ENCODE data around the gene PRKCB.

DNA sequence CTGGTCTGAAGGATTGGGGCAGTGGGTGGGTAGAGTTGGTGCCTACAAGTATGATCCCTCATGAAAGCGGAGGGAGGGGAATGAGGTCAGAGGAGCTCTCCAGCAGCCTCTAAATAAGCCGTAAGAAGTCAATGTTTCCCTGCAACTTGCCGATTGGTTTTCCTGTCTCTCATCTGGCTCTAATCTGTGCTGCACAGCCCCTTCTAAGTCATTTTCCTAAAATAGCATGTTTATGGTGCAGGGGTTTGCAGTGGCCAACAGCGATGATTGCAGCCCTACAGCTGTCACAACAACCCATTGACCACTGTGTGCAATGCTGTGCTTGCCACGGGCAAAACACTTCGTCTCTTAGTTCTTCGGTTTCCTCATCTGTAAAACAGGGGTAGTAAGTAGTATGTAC, 189.2 kb downstream of the PRKCB start:
- TF ChIP-seq, protein P1, sequence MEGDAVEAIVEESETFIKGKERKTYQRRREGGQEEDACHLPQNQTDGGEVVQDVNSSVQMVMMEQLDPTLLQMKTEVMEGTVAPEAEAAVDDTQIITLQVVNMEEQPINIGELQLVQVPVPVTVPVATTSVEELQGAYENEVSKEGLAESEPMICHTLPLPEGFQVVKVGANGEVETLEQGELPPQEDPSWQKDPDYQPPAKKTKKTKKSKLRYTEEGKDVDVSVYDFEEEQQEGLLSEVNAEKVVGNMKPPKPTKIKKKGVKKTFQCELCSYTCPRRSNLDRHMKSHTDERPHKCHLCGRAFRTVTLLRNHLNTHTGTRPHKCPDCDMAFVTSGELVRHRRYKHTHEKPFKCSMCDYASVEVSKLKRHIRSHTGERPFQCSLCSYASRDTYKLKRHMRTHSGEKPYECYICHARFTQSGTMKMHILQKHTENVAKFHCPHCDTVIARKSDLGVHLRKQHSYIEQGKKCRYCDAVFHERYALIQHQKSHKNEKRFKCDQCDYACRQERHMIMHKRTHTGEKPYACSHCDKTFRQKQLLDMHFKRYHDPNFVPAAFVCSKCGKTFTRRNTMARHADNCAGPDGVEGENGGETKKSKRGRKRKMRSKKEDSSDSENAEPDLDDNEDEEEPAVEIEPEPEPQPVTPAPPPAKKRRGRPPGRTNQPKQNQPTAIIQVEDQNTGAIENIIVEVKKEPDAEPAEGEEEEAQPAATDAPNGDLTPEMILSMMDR (IDR thresholded peaks at IDR 0.05) = no peak
- no peak for TF ChIP-seq POLR2AphosphoS5 (IDR thresholded peaks at IDR 0.05)

Measured in upper lobe of left lung (tissue), 4 donors.